GM19099 (cell line): Measurements from ENCODE around the gene METTL27.

ENCODE experiments used
- POLR2A ChIP-seq: IDR thresholded peaks from 3 replicates; pipeline ENCODE4 v1.6.1; 2011; ENCODE audit warnings: low read depth; ENCODE audit not compliant: insufficient read length; ENCODE audit errors: extremely low read depth

The METTL27 gene

GRCh38 chr7:73872056-73872908, 30.0 kb upstream of the METTL27 start:
- no peak for TF ChIP-seq POLR2A

GRCh38 chr7:73871163-73872011, 29.1 kb upstream of the METTL27 start:
- no peak for TF ChIP-seq POLR2A

GRCh38 chr7:73870041-73870492, 27.8 kb upstream of the METTL27 start:
- TF ChIP-seq POLR2A: no peak

GRCh38 chr7:73869011-73869798, 26.9 kb upstream of the METTL27 start:
- TF ChIP-seq POLR2A: no peak

GRCh38 chr7:73866446-73866767, 24.1 kb upstream of the METTL27 start:
- no peak for TF ChIP-seq POLR2A

GRCh38 chr7:73865738-73866445, 23.6 kb upstream of the METTL27 start:
- no peak for TF ChIP-seq POLR2A

GRCh38 chr7:73864981-73865711, 22.8 kb upstream of the METTL27 start:
- TF ChIP-seq POLR2A: no peak

- no peak for TF ChIP-seq POLR2A
Measured at GRCh38 chr7:73861305-73861704, 19.0 kb upstream of the METTL27 start.

- TF ChIP-seq POLR2A: no peak
Measured at GRCh38 chr7:73860859-73861258, 18.5 kb upstream of the METTL27 start, which contains the start of gene TMEM270. Gene TMEM270 (plus strand): TSS chr7:73861159. CDS start chr7:73861195, 36 bp downstream.

- TF ChIP-seq POLR2A: no peak
Measured at GRCh38 chr7:73858807-73859206, 16.5 kb upstream of the METTL27 start.

- no peak for TF ChIP-seq POLR2A
Measured at GRCh38 chr7:73856941-73857340, 14.6 kb upstream of the METTL27 start.

GRCh38 chr7:73852500-73852899, 10.2 kb upstream of the METTL27 start:
- TF ChIP-seq POLR2A: no peak

GRCh38 chr7:73851410-73852338, 9.4 kb upstream of the METTL27 start:
- no peak for TF ChIP-seq POLR2A
